ENCODE measurements around the gene MVB12B. TPM values are rescaled to one million over a fixed set of nuclear protein-coding genes. Genes with fewer than 3 reads are reported as not detected.

The MVB12B gene
- total and polyA plus RNA-seq, 8 donors, result 2.3 to 21.9 (median 6.4) TPM

DNA sequence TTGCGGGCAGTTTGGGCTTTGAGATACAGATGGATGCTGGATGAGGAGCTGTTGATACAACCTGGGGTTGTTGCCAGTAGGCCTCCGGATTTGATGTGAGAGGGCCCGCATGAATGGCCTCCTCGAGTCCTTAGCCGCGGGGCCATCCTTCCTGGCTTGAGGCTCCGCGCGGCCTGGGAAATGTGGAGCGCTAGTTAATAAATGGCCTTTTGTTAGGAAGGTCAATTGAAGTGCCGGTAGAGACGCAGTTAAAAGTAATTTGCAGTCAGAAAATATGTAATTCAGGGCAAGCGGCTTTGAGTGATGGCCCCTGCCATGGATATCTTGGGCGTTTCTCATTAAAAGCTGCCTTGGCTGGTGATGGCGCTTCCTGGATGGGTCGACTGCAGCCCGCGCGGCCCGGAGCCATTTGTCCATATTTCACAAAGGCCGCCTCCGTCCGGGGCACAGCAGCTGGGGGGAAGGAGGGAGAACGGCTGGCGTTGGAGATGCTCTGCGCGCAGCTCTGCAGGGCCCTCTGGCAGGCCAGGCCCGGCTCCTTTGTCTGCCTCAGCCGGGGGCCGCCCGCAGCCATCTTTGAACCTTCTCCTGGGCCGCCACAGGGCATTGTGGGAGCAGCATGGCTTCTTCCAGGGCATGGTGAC, 11.2 kb downstream of the MVB12B start:
- 90 to 95% (median 94%) methylated on average over 23 to 32 of the region's 32 CpGs for WGBS, 5 donors
- Histone ChIP-seq H3K4me1 (peaks cover 38 to 69% (median 53%) of the 10 kb centered on the region in 4 donors), H3K36me3 (peaks cover 15 to 27% (median 24%) of the 10 kb centered on the region in 4 donors), H3K9me3 (no peaks in the 10 kb centered on the region), H3K4me3 (no peak overlapping the region), H3K27ac (peak overlapping the region in 2 of 5 donors; percentile 7 to 8), H3K27me3 (no peaks in the 10 kb centered on the region)
- peak in 1 of 2 donors; percentile 49 for DNase-seq
- TF ChIP-seq EP300 (IDR thresholded peaks at IDR 0.05) (no peak), POLR2A (IDR thresholded peaks at IDR 0.05) (no peak), POLR2AphosphoS5 (IDR thresholded peaks at IDR 0.05) (no peak), CTCF (IDR thresholded peaks at IDR 0.05) (no peak)
- intact Hi-C loops (cut with DNase I; ENCODE audit: low total_unique reads), result no loop called here

DNA sequence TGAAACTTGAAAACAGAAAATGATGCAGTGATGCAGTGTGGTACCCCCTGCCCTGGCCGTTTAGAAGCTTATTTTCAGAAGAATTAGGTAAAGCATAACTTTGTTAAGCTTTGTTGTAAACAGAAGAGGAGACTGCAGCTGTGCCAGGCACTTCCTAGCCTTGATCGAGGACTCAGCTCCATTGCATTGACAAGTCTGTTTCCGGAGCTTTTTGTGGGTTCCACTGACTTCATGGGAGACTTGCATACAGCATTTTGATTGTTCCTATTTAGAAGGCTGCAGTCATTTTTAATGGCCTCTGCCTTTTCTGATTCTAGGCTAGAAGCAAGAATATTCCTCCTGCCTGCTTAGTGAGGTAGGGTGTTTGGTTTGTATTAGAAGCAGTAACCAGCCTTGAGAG, 12.3 kb downstream of the MVB12B start:
- Histone ChIP-seq H3K27ac (no peak overlapping the region), H3K27me3 (no peaks in the 10 kb centered on the region), H3K9me3 (no peaks in the 10 kb centered on the region), H3K4me3 (no peak overlapping the region), H3K4me1 (peaks cover 33 to 65% (median 53%) of the 10 kb centered on the region in 4 donors), H3K36me3 (peaks cover 22 to 38% (median 28%) of the 10 kb centered on the region in 4 donors)
- DNase-seq, result no peak
- TF ChIP-seq POLR2AphosphoS5 (IDR thresholded peaks at IDR 0.05), result no peak
- TF ChIP-seq EP300 (IDR thresholded peaks at IDR 0.05), result no peak
- no peak for TF ChIP-seq POLR2A (IDR thresholded peaks at IDR 0.05)
- TF ChIP-seq CTCF (IDR thresholded peaks at IDR 0.05), result no peak
- intact Hi-C loops (cut with DNase I; ENCODE audit: low total_unique reads), result no loop called here
- 25 to 55% (median 44%) methylated on average over 3 of the region's 3 CpGs for WGBS, 5 donors

GRCh38 chr9:126341426-126341825, 14.8 kb downstream of the MVB12B start:
- DNase-seq, result no peak
- peaks cover 29 to 53% (median 39%) of the 10 kb centered on the region in 4 donors for H3K36me3 ChIP-seq
- no peaks in the 10 kb centered on the region for H3K27me3 ChIP-seq
- 79 to 93% (median 90%) methylated on average over 4 of the region's 4 CpGs for WGBS, 5 donors
- no peak overlapping the region for H3K4me3 ChIP-seq
- intact Hi-C loops (cut with DNase I; ENCODE audit: low total_unique reads), result no loop called here
- TF ChIP-seq EP300 (IDR thresholded peaks at IDR 0.05) (no peak), CTCF (IDR thresholded peaks at IDR 0.05) (no peak), POLR2A (IDR thresholded peaks at IDR 0.05) (no peak), POLR2AphosphoS5 (IDR thresholded peaks at IDR 0.05) (no peak)
- no peak overlapping the region for H3K27ac ChIP-seq
- no peaks in the 10 kb centered on the region for H3K9me3 ChIP-seq
- H3K4me1 ChIP-seq, result peaks cover 9 to 41% (median 31%) of the 10 kb centered on the region in 4 donors

GRCh38 chr9:126341902-126342301, 15.3 kb downstream of the MVB12B start:
- WGBS, 5 donors, result 90 to 95% (median 93%) methylated on average over 4 of the region's 4 CpGs

More at GRCh38 chr9:126341902-126342301, 15.3 kb downstream of the MVB12B start:
- Histone ChIP-seq H3K27ac (no peak overlapping the region), H3K36me3 (peaks cover 29 to 53% (median 39%) of the 10 kb centered on the region in 4 donors), H3K4me3 (no peak overlapping the region), H3K27me3 (no peaks in the 10 kb centered on the region), H3K9me3 (no peaks in the 10 kb centered on the region), H3K4me1 (peaks cover 5 to 41% (median 27%) of the 10 kb centered on the region in 4 donors)
- no peak for TF ChIP-seq CTCF (IDR thresholded peaks at IDR 0.05)
- TF ChIP-seq EP300 (IDR thresholded peaks at IDR 0.05), result no peak
- no peak for TF ChIP-seq POLR2AphosphoS5 (IDR thresholded peaks at IDR 0.05)
- no peak for TF ChIP-seq POLR2A (IDR thresholded peaks at IDR 0.05)
- intact Hi-C loops (cut with DNase I; ENCODE audit: low total_unique reads), result no loop called here
- no peak for DNase-seq
